SW480 (cell line): ENCODE data around the gene NRAS.

Source experiments
- DNase-seq: peaks from one replicate; pipeline ENCODE4 v3.0.0-alpha.2; 2016; ENCODE audit warnings: low spot score

The NRAS gene

DNA sequence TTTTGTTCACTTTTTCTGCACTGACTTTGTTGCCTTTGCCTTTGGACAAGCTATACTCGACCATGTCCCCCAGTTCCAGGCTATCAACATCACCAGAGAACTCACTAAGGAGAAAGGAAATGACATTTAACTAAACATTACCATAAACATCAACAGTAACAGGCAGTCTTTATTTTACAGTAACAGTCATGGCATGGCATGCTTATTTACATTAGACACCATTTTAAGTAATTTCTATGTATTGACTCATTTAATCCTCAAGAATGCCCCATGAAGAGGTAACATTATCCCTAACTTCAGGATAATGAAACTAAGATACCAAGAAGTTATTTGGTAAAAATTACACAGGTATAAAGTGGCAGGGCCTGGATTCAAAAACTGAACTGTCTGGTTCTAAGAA lies 8.7 kb upstream of the NRAS start:
- DNase-seq = no peak

DNA sequence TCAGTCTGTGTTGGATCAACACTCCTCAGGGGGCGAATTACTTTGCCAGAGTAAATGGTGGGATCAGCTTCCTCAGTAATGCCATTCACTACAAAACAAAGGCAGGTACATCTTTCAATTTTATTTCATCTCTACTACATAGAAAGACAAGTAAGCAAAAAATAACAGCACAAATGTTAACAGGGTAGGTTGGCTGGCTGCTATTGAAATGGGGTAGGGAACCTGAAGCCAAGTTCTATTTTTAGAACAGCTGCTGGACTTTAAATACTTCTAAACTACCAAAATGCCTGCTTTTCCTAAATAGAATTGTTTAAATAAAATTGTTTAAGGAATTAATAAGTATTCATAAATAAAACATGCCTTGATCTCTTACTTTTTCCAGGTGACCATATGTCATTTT lies 7.3 kb upstream of the NRAS start:
- DNase-seq = no peak

DNA sequence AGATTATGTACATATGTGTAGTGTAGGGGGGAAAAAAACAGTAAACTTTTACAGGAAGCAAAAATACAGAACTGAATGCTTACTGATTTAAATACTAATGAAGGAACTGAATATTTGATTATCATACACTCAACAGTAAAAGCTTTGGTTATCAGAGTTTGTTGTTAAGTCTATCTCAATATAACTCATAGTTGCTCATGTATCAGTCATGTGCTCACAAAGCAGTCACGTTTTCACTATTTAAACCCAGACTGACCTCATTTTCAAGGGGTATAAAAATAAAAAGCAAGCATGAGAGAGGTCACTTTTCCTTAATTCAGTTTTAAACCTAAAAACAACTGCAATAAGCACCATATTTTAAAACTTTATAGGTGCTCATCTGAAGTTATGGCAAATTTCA lies 6.9 kb upstream of the NRAS start:
- no peak for DNase-seq

GRCh38 chr1:114720492-114720891 lies 3.9 kb upstream of the NRAS start:
- no peak for DNase-seq

GRCh38 chr1:114719424-114719787 lies 2.8 kb upstream of the NRAS start:
- DNase-seq = no peak

DNA sequence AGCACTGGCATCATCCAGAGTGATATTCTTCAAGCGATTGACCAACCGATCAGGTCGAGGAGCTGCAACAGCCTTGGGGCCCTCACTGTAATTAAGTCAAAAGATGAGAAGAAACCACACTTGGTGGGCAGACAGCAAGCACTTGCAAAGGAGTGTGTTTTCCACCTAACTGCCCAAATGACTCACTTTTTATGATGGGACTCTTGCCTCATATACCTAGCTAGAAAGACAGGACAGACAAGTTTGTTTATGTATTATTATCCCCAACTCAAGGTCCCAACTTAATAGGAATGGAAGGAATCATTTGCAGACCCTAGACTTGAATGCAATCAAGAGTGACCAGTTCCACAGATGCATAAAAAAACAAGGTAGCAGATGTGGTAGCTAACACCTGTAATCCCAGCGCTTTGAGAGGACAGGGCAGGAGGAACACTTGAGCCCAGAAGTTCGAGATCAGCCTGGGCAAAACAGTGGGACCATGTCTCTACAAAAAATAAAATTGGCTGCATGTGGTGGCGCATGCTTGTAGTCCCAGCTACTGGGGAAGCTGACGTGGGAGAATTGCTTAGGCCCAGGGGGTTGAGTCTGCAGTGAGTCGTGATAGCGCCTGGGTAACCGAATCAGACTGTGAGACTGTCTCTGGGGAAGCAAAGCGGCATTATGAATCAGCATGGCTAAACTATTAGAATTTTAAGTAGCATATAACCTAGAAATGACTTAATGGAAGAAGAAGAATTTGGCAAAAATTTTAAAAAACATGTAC lies 2.3 kb upstream of the NRAS start:
- DNase-seq = no peak

DNA sequence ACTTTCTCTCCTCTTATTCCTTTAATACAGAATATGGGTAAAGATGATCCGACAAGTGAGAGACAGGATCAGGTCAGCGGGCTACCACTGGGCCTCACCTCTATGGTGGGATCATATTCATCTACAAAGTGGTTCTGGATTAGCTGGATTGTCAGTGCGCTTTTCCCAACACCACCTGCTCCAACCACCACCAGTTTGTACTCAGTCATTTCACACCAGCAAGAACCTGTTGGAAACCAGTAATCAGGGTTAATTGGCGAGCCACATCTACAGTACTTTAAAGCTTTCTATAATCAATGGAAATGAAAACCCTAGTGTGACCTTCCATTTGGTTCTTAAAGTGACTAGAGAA lies 643 bp downstream of the NRAS start:
- DNase-seq = no peak

GRCh38 chr1:114712977-114713376 lies 3.6 kb downstream of the NRAS start:
- DNase-seq = no peak

GRCh38 chr1:114710360-114710759 lies 6.2 kb downstream of the NRAS start:
- DNase-seq = no peak

DNA sequence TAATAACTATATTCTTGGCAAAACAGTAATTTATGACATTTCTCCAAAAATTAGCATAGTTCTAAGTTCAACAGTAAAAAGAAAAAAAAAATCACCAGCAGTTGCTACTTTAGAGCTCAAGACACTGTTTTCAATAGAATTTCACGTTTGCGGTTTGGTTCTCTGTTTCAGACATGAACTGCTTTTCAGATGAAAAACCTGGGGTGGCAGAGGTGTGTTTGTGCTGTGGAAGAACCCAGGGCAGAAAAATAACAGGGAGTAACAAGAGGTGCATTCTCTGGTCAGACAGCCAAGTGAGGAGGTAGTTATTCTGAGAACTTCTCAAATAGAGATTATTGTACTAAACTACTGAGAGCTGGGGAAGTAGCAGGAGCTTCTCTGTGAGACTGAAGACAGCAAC lies 9.0 kb downstream of the NRAS start:
- no peak for DNase-seq

- no peak for DNase-seq
These were observed 13.3 kb downstream of the NRAS start for GRCh38 chr1:114703242-114703641.

- no peak for DNase-seq
These were observed 13.8 kb downstream of the NRAS start for GRCh38 chr1:114702737-114703136.

GRCh38 chr1:114701931-114702330 lies 14.6 kb downstream of the NRAS start:
- DNase-seq = no peak

DNA sequence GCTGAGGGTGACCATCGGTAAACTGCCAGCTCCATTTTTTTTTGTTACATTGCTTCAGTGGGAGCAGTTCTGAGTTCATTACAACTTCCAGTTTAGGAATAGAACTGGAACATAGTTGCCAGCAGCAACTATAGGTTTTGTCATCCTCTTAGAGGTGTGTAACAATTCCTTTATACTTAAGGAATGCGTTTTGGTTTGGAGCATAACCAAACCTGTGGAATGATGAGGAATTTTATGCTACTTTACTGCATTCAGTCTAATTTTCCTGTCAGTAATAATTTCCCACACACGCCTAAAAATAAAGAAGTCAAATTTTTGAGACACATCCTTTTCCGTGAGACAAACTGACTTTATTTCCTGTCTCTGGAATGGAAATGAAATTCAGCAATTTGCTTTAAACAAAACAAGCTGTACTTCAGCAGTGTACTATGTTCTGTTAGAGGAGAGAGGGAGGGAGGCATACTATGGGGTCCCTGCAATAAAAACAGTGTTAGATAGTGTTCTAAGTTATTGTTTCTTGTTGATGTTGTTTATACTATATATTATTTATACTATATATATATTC lies 16.5 kb downstream of the NRAS start:
- no peak for DNase-seq

GRCh38 chr1:114696810-114697209 lies 19.8 kb downstream of the NRAS start:
- DNase-seq = no peak

DNA sequence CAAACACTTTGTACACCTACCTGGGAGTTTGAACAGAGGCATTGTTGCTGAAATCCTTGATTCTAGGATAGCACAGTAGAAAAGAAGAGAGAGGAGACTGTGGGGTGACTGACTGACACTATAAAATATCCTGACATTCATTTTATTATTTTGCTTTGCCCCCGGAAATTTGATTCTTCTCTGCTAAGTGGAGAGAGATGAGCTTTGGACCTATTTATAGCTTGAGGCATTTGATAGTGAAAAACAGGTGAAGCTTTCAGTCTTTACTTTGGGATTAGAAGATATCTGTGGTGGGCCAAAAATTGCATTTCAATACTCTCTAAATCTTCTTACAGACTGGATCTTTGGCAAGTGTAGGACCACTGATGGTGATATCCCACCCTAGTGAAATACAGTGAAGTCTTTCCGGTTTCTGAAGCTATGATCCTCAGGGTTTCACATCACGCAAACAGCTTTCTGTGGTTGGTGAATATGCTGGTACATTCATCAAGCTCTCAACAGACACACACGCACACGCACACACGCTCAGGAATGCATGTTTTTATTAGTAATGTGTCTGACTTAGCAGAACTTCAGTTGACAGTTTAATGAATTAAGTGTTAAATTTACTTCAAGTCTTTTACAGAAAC lies 21.0 kb downstream of the NRAS start, which contains the start of gene AMPD1:
AMPD1 (minus strand) TSS at position 117 of the 629 bp plus-strand sequence; CDS start at position 42, 75 bp downstream.
- DNase-seq = no peak

- no peak for DNase-seq
These were observed 21.8 kb downstream of the NRAS start for GRCh38 chr1:114694540-114695310.

GRCh38 chr1:114692947-114693346 lies 23.6 kb downstream of the NRAS start:
- no peak for DNase-seq

DNA sequence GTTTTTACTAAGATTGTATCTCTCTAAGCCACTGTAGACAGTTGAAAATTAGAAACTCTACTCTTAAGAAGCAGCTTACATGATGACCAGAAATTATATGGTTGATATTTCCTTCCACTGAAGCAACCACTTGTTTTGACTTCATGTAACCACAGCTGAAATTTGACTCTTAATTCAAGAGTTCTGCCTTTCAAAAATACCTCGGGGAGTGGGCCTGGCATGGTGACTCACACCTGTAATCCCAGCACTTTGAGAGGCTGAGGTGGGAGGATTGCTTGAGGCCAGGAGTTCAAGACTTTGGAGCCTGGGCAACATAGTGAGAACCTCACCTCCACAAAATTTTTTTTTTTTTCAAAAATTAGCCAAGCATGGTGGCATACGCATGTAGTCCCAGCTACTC lies 25.5 kb downstream of the NRAS start:
- no peak for DNase-seq

DNA sequence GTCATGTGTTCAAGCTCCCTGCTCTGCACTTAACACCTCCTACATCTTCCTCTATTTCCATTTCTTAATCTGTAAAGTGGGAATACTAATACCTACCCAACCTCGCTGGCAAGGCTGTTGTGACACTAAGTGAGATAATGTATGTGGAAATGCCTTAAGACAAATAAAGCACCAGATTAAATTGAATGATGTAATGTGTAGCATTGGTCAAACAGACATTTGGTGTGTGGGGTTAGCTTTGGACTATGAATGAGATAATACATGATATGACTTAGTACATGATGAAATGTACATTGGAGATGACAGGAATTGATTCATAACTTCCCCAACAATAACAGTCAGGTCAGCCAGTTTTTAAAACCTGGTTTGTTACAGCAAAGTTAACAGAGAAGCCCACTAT lies 26.4 kb downstream of the NRAS start:
- DNase-seq = no peak

DNA sequence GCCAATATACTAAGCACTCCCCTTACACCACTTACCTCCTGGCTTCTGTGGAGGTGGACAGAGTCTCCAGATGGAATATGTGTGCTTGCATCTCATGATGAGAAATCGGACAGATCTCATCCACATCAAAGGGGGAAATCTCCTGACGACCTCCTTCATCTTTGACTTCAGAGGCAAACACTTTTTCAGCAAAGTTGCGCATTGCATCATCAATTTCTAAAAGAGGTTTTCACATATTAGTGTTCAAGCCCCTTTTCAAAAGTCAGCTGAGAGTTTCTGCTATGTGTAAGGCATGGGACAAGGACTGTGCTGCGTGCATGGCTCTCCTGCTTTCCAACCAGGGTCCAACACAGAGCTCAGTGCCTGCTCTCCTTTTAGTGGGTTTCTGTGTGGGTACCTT lies 28.0 kb downstream of the NRAS start:
- no peak for DNase-seq

- DNase-seq = no peak
These were observed 30.7 kb downstream of the NRAS start for GRCh38 chr1:114685851-114686250.

- DNase-seq = no peak
These were observed 38.9 kb downstream of the NRAS start for GRCh38 chr1:114677691-114678090.
